ENCODE measurements around the gene DNAJC16. TPM values are rescaled to one million over a fixed set of nuclear protein-coding genes. Genes with fewer than 3 reads are reported as not detected.

Gene DNAJC16
- total and polyA plus RNA-seq, 2 of the 4 experiments (the other 2 are of a cell fraction), result 8.0 to 13.1 TPM

GRCh38 chr1:15616373-15617172, 89.9 kb downstream of the DNAJC16 start:
- DNase-seq, result peak; percentile 45
- Histone ChIP-seq H3K4me2 (ENCODE audit: low read depth, low read length) (peak overlapping the region; percentile 66), H3K4me3 (ENCODE audit: insufficient read depth, low read depth, low read length) (peak overlapping the region; percentile 54), H3K79me1 (ENCODE audit: low read depth in 1 of 2, low read length in 2 of 2) (peaks cover 6 to 25% of the 10 kb centered on the region in 2 experiments; a peak in 2 of 4 replicates), H2BK20ac (ENCODE audit: low read depth, low read length) (peak overlapping the region; percentile 8), H2AK5ac (ENCODE audit: low read depth, low read length) (peak overlapping the region; percentile 72; the same call in 1 of the 2 replicates), H4K5ac (ENCODE audit: low read depth, low read length) (peak overlapping the region; percentile 79), H3K14ac (replicated peaks; ENCODE audit: low read depth, low read length) (peak overlapping the region; percentile 57), H3K9me3 (ENCODE audit: control insufficient read depth, insufficient read depth, low read length) (no peaks in the 10 kb centered on the region), H2BK5ac (ENCODE audit: low read depth, low read length, poor library complexity, severe bottlenecking) (peak overlapping the region; percentile 77), H3K36me3 (ENCODE audit: control insufficient read depth, insufficient read depth, low read length) (no peaks in the 10 kb centered on the region), H2BK15ac (ENCODE audit: low read depth, low read length) (peak overlapping the region; percentile 75; the same call in 2 of the 3 replicates), H3K9me1 (ENCODE audit: insufficient read depth, low read length) (peaks cover 8% of the 10 kb centered on the region; the same call in 1 of the 2 replicates), H3K23ac (ENCODE audit: low read depth, low read length) (peak overlapping the region; percentile 88), H4K91ac (ENCODE audit: insufficient read depth, low read depth, low read length) (peak overlapping the region; percentile 64), H4K20me1 (ENCODE audit: insufficient read depth, low read length) (peaks cover 11% of the 10 kb centered on the region; the same call in 1 of the 2 replicates), H3K4me1 (ENCODE audit: control insufficient read depth, insufficient read depth, low read length) (peaks cover 6% of the 10 kb centered on the region), H4K8ac (ENCODE audit: low read depth in 2 of 2, low read length in 2 of 2) (peak overlapping the region; percentile 91 to 92), H3K4ac (ENCODE audit: low read depth, low read length) (peak overlapping the region; percentile 75), H3K27ac (ENCODE audit: insufficient read depth, low read length) (peak overlapping the region; percentile 79), H2AK9ac (replicated peaks; ENCODE audit: low read depth, low read length, poor library complexity) (no peak overlapping the region), H3K18ac (ENCODE audit: low read depth, low read length) (peak overlapping the region; percentile 39), H3K9ac (ENCODE audit: low read depth, low read length) (peak overlapping the region; percentile 72), H2AFZ (replicated peaks; ENCODE audit: low read length, poor library complexity) (peak overlapping the region; percentile 98), H2BK120ac (ENCODE audit: low read depth, low read length) (peak overlapping the region; percentile 72), H3K56ac (ENCODE audit: extremely low read depth, insufficient read depth, low read length) (peak overlapping the region; percentile 75), H3K27me3 (ENCODE audit: control insufficient read depth, insufficient read depth, low read length) (no peaks in the 10 kb centered on the region)
- dilution Hi-C loops (cut with HindIII; ENCODE audit: low sequenced_read_pairs, unreplicated experiment) (no loop called here), intact Hi-C loops (cut with micrococcal nuclease) (loop anchor here (5.0 kb wide), 2 partner anchors 66 to 86 kb away; partner anchors contain the start of gene PLEKHM2), in situ Hi-C loops (cut with MboI; ENCODE audit: low sequenced_read_pairs) (no loop called here)
- WGBS, 2 experiments (ENCODE audit: extremely low coverage in 2 of 2, insufficient read length in 1 of 2), result 41% methylated on average over 7 of the region's 16 CpGs; no CpG with 5 or more reads in 1 of the 2 experiments
- TF ChIP-seq MAZ (IDR thresholded peaks at IDR 0.05; ENCODE audit: borderline replicate concordance, low read depth, low read length) (no peak), RCOR1 (IDR thresholded peaks at IDR 0.05; ENCODE audit: insufficient replicate concordance, low read length) (no peak), POLR2A (IDR thresholded peaks at IDR 0.05; ENCODE audit: low read depth, low read length) (no peak), BHLHE40 (IDR thresholded peaks at IDR 0.05; ENCODE audit: low read depth, low read length) (no peak), RAD21 (IDR thresholded peaks at IDR 0.05; ENCODE audit: low read length) (no peak), MXI1 (IDR thresholded peaks at IDR 0.05; ENCODE audit: borderline replicate concordance, low read depth, low read length) (no peak), NFE2L2 (IDR thresholded peaks at IDR 0.05; ENCODE audit: low read depth, low read length) (no peak)
- TF ChIP-seq, protein P1, sequence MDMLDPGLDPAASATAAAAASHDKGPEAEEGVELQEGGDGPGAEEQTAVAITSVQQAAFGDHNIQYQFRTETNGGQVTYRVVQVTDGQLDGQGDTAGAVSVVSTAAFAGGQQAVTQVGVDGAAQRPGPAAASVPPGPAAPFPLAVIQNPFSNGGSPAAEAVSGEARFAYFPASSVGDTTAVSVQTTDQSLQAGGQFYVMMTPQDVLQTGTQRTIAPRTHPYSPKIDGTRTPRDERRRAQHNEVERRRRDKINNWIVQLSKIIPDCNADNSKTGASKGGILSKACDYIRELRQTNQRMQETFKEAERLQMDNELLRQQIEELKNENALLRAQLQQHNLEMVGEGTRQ (IDR thresholded peaks at IDR 0.05; ENCODE audit: low read depth, low read length), result no peak
- ATAC-seq (ENCODE audit: low read depth), result peak; percentile 16
- BruUV-seq (replicated peaks), result no TSS peak
- ChIA-PET CTCF (interaction anchor here (1.2 kb wide), 1 partner anchor 23 kb away, joined by 3 read pairs; no protein-coding TSS in a partner anchor), POLR2A (ENCODE audit: unreplicated experiment) (no interaction called here)

Data from IMR-90 (cell line).